NB4 (cell line): ENCODE results near the gene RELL1.

Experiments used
- POLR2A ChIP-seq: IDR thresholded peaks from 2 replicates; pipeline ENCODE4 v1.6.1; 2011; ENCODE audit warnings: mild to moderate bottlenecking; ENCODE audit not compliant: insufficient read length; ENCODE audit errors: extremely low read depth
- TF ChIP-seq, protein P1 (sequence below): IDR thresholded peaks from one replicate; pipeline ENCODE4 v1.5.1; 2012; ENCODE audit warnings: low read depth, low read length

DNA sequence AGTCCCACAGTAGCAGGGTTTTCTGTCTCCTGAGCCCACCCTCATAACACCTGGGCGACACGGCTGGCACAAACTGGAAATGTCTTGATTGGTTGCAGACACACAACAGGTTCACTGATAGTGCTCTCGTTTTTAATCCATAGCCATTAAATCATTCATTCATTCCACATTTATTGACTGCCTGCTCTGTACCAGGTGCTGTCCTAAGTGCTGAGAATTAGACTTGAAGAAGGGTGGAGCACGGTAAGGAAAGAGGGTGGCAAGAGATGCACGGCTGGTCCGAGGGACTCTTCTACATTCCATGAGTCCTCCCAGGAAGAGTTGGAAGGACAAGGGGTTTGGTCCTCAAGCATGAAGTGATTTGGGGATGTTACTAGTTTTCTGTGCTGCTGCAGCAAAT, 100.0 kb downstream of the RELL1 start:
- TF ChIP-seq, protein P1, sequence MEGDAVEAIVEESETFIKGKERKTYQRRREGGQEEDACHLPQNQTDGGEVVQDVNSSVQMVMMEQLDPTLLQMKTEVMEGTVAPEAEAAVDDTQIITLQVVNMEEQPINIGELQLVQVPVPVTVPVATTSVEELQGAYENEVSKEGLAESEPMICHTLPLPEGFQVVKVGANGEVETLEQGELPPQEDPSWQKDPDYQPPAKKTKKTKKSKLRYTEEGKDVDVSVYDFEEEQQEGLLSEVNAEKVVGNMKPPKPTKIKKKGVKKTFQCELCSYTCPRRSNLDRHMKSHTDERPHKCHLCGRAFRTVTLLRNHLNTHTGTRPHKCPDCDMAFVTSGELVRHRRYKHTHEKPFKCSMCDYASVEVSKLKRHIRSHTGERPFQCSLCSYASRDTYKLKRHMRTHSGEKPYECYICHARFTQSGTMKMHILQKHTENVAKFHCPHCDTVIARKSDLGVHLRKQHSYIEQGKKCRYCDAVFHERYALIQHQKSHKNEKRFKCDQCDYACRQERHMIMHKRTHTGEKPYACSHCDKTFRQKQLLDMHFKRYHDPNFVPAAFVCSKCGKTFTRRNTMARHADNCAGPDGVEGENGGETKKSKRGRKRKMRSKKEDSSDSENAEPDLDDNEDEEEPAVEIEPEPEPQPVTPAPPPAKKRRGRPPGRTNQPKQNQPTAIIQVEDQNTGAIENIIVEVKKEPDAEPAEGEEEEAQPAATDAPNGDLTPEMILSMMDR, result no peak
- no peak for TF ChIP-seq POLR2A
